HEK293T (cell line): ENCODE data around the gene SLC17A2.

ENCODE experiments used
- FOXM1 ChIP-seq: fragments of 450-650 bp; IDR thresholded peaks from 2 replicates; pipeline ENCODE4 v1.6.1; 2017; ENCODE audit warnings: mild to moderate bottlenecking, borderline replicate concordance
- SUZ12 ChIP-seq: fragments of 450-650 bp; IDR thresholded peaks from 2 replicates; pipeline ENCODE4 v1.6.1; 2016; ENCODE audit warnings: mild to moderate bottlenecking
- TF ChIP-seq, protein P1 (sequence below): fragments of 450-650 bp; IDR thresholded peaks from 2 replicates; pipeline ENCODE4 v1.6.1; 2016

DNA sequence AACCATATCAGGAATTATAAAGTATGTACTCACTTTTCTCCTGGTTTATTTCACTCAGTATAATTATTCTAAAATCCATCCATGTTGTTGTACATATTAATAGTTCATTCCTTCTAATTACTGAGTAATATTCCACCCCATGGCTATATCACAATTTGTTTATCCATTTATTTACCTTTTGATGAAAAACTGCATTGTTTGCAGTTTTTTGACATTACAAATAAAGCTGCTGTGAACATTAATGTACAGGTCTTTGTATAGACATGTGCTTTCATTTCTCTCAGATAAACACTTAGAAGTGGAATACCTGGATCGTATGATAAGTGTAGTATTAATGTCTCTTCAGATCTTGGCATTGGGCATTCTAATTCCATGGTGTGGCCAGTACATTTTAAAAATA lies 60.7 kb downstream of the SLC17A2 start:
- TF ChIP-seq FOXM1 = no peak
- TF ChIP-seq, protein P1, sequence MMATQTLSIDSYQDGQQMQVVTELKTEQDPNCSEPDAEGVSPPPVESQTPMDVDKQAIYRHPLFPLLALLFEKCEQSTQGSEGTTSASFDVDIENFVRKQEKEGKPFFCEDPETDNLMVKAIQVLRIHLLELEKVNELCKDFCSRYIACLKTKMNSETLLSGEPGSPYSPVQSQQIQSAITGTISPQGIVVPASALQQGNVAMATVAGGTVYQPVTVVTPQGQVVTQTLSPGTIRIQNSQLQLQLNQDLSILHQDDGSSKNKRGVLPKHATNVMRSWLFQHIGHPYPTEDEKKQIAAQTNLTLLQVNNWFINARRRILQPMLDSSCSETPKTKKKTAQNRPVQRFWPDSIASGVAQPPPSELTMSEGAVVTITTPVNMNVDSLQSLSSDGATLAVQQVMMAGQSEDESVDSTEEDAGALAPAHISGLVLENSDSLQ = no peak
- TF ChIP-seq SUZ12 = no peak
